ENCODE results near the gene PJA1.

The PJA1 gene

GRCh38 chrX:69121321-69122000 lies 43.8 kb downstream of the PJA1 start:
- H3K27me3 ChIP-seq (ENCODE audit: control insufficient read depth in 2 of 2, insufficient read depth in 2 of 2, low read length in 2 of 2) = peaks cover 10 to 11% of the 10 kb centered on the region in 2 donors

DNA sequence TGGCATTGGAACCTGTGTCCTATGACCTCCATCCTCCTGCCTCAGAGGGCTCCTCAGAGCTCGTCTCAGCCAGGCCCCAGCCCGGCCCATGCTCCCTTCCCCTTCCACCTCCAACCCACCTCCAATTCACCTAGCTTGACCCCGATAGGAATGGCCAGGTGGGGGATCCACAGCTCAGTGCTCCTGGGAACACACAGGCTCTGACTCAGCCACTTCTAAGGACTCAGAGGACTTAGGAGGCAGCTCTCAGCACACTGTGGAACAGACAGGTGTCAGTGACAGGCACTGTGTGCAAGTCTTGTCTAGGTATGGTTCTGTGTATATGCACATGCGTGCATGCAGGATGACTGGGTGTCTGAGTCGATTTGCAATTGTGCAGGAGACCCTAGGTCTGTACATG lies 44.8 kb downstream of the PJA1 start:
- Histone ChIP-seq H3K4me3 (ENCODE audit: low read length in 2 of 2) (no peak overlapping the region), H3K9ac (ENCODE audit: low read depth in 1 of 2, low read length in 2 of 2) (no peak overlapping the region), H3K4me1 (ENCODE audit: control insufficient read depth in 2 of 2, insufficient read depth in 2 of 2, low read length in 2 of 2) (no peaks in the 10 kb centered on the region), H3K36me3 (ENCODE audit: control insufficient read depth in 2 of 2, insufficient read depth in 2 of 2, low read length in 2 of 2) (no peaks in the 10 kb centered on the region), H3K27me3 (ENCODE audit: control insufficient read depth in 2 of 2, insufficient read depth in 2 of 2, low read length in 2 of 2) (peaks cover 10 to 11% of the 10 kb centered on the region in 2 donors), H3K27ac (ENCODE audit: low read depth in 2 of 2, low read length in 2 of 2) (no peak overlapping the region), H3K9me3 (ENCODE audit: control insufficient read depth in 2 of 2, low read length in 2 of 2) (no peaks in the 10 kb centered on the region)

More at GRCh38 chrX:69121321-69122000, 43.8 kb downstream of the PJA1 start:
- Histone ChIP-seq H3K36me3 (ENCODE audit: control insufficient read depth in 2 of 2, insufficient read depth in 2 of 2, low read length in 2 of 2) (no peaks in the 10 kb centered on the region), H3K4me3 (ENCODE audit: low read length in 2 of 2) (no peak overlapping the region), H3K27ac (ENCODE audit: low read depth in 2 of 2, low read length in 2 of 2) (no peak overlapping the region), H3K4me1 (ENCODE audit: control insufficient read depth in 2 of 2, insufficient read depth in 2 of 2, low read length in 2 of 2) (no peaks in the 10 kb centered on the region), H3K9ac (ENCODE audit: low read depth in 1 of 2, low read length in 2 of 2) (no peak overlapping the region), H3K9me3 (ENCODE audit: control insufficient read depth in 2 of 2, low read length in 2 of 2) (no peaks in the 10 kb centered on the region)

DNA sequence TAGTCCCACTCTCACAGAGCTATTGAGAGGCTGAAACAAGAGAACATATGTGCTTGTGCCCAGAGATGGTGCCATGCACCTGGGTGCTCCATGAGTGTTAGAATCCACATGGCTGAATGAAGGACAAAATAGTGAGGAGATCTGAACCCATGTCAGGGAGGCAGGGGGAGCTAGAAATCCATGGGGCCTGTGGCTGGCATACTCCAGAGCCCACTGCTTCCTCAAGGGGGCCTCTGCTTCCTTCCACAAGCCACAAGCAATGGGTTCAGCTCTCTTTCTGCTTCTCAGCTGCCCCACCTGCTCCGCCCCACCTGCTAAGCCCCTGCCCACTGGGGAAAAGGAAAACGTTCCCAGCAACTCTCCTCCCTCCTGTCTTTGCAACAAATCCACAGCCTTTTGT lies 46.1 kb downstream of the PJA1 start:
- H3K9me3 ChIP-seq (ENCODE audit: control insufficient read depth in 2 of 2, low read length in 2 of 2) = no peaks in the 10 kb centered on the region
- no peak overlapping the region for H3K27ac ChIP-seq (ENCODE audit: low read depth in 2 of 2, low read length in 2 of 2)
- H3K4me1 ChIP-seq (ENCODE audit: control insufficient read depth in 2 of 2, insufficient read depth in 2 of 2, low read length in 2 of 2) = no peaks in the 10 kb centered on the region
- H3K27me3 ChIP-seq (ENCODE audit: control insufficient read depth in 2 of 2, insufficient read depth in 2 of 2, low read length in 2 of 2) = peaks cover 6 to 9% of the 10 kb centered on the region in 2 donors
- no peak overlapping the region for H3K9ac ChIP-seq (ENCODE audit: low read depth in 1 of 2, low read length in 2 of 2)
- no peaks in the 10 kb centered on the region for H3K36me3 ChIP-seq (ENCODE audit: control insufficient read depth in 2 of 2, insufficient read depth in 2 of 2, low read length in 2 of 2)
- no peak overlapping the region for H3K4me3 ChIP-seq (ENCODE audit: low read length in 2 of 2)

GRCh38 chrX:69117876-69118526 lies 47.3 kb downstream of the PJA1 start:
- Histone ChIP-seq H3K9me3 (ENCODE audit: control insufficient read depth in 2 of 2, low read length in 2 of 2) (no peaks in the 10 kb centered on the region), H3K4me1 (ENCODE audit: control insufficient read depth in 2 of 2, insufficient read depth in 2 of 2, low read length in 2 of 2) (no peaks in the 10 kb centered on the region), H3K9ac (ENCODE audit: low read depth in 1 of 2, low read length in 2 of 2) (no peak overlapping the region), H3K36me3 (ENCODE audit: control insufficient read depth in 2 of 2, insufficient read depth in 2 of 2, low read length in 2 of 2) (no peaks in the 10 kb centered on the region), H3K4me3 (ENCODE audit: low read length in 2 of 2) (no peak overlapping the region), H3K27ac (ENCODE audit: low read depth in 2 of 2, low read length in 2 of 2) (no peak overlapping the region), H3K27me3 (ENCODE audit: control insufficient read depth in 2 of 2, insufficient read depth in 2 of 2, low read length in 2 of 2) (peaks cover 4 to 6% of the 10 kb centered on the region in 2 donors)

GRCh38 chrX:69116077-69116476 lies 49.2 kb downstream of the PJA1 start:
- no peaks in the 10 kb centered on the region for H3K9me3 ChIP-seq (ENCODE audit: control insufficient read depth in 2 of 2, low read length in 2 of 2)
- H3K9ac ChIP-seq (ENCODE audit: low read depth in 1 of 2, low read length in 2 of 2) = no peak overlapping the region
- no peaks in the 10 kb centered on the region for H3K36me3 ChIP-seq (ENCODE audit: control insufficient read depth in 2 of 2, insufficient read depth in 2 of 2, low read length in 2 of 2)
- no peak overlapping the region for H3K27ac ChIP-seq (ENCODE audit: low read depth in 2 of 2, low read length in 2 of 2)
- no peak overlapping the region for H3K4me3 ChIP-seq (ENCODE audit: low read length in 2 of 2)
- peaks cover 4 to 6% of the 10 kb centered on the region in 2 donors for H3K27me3 ChIP-seq (ENCODE audit: control insufficient read depth in 2 of 2, insufficient read depth in 2 of 2, low read length in 2 of 2)
- no peaks in the 10 kb centered on the region for H3K4me1 ChIP-seq (ENCODE audit: control insufficient read depth in 2 of 2, insufficient read depth in 2 of 2, low read length in 2 of 2)

- Histone ChIP-seq H3K27me3 (ENCODE audit: control insufficient read depth in 2 of 2, insufficient read depth in 2 of 2, low read length in 2 of 2) (peaks cover 3 to 4% of the 10 kb centered on the region in 2 donors), H3K4me1 (ENCODE audit: control insufficient read depth in 2 of 2, insufficient read depth in 2 of 2, low read length in 2 of 2) (no peaks in the 10 kb centered on the region), H3K9ac (ENCODE audit: low read depth in 1 of 2, low read length in 2 of 2) (no peak overlapping the region), H3K36me3 (ENCODE audit: control insufficient read depth in 2 of 2, insufficient read depth in 2 of 2, low read length in 2 of 2) (no peaks in the 10 kb centered on the region), H3K27ac (ENCODE audit: low read depth in 2 of 2, low read length in 2 of 2) (no peak overlapping the region), H3K9me3 (ENCODE audit: control insufficient read depth in 2 of 2, low read length in 2 of 2) (no peaks in the 10 kb centered on the region), H3K4me3 (ENCODE audit: low read length in 2 of 2) (no peak overlapping the region)
These were observed 51.5 kb downstream of the PJA1 start for GRCh38 chrX:69113723-69114122.

Data from mucosa of rectum (tissue), 2 donors.